Suprapubic skin (tissue), 4 donors: Measurements from ENCODE around the gene LMAN1L. TPM values are rescaled to one million over a fixed set of nuclear protein-coding genes. Genes with fewer than 3 reads are reported as not detected.
A peak's percentile ranks its signal among the peaks of the same experiment; 100 is the strongest.

Experiments
- DNase-seq, 2 donors: peaks; one replicate each; pipeline ENCODE4 v3.0.0-alpha.2; 2019; ENCODE audit warnings: low spot score in 2 of 2
- H3K27ac ChIP-seq: fragments of 200-600 bp; sonication (generic); one replicate; pipeline ENCODE4 v1.5.1; 2019
- H3K27me3 ChIP-seq: fragments of 200-600 bp; sonication (generic); one replicate; pipeline ENCODE4 v1.5.1; 2019
- H3K36me3 ChIP-seq: fragments of 200-600 bp; sonication (generic); one replicate; pipeline ENCODE4 v1.5.1; 2019
- H3K4me1 ChIP-seq: fragments of 200-600 bp; sonication (generic); one replicate; pipeline ENCODE4 v1.5.1; 2019
- H3K4me3 ChIP-seq: fragments of 200-600 bp; sonication (generic); one replicate; pipeline ENCODE4 v1.5.1; 2019; ENCODE audit warnings: mild to moderate bottlenecking
- H3K9me3 ChIP-seq: fragments of 200-600 bp; sonication (generic); one replicate; pipeline ENCODE4 v1.5.1; 2019
- CTCF ChIP-seq, 2 donors: fragments of 200-600 bp in 1 of 2; fragments of 450-650 bp in 1 of 2; sonication (generic) in 1 of 2; IDR thresholded peaks; one replicate each; pipeline ENCODE4 v1.5.1; 2016 to 2019; ENCODE audit warnings: antibody characterized with exemption in 2 of 2, mild to moderate bottlenecking in 1 of 2, moderate library complexity in 1 of 2
- EP300 ChIP-seq: sonication (generic); formaldehyde crosslinking; IDR thresholded peaks from one replicate; pipeline ENCODE4 v1.6.1; 2017; ENCODE audit warnings: antibody characterized with exemption
- POLR2A ChIP-seq, 2 donors: fragments of 450-650 bp; IDR thresholded peaks; one replicate each; pipeline ENCODE4 v1.6.1; 2017; ENCODE audit warnings: antibody characterized with exemption in 2 of 2, mild to moderate bottlenecking in 2 of 2, moderate library complexity in 2 of 2
- POLR2AphosphoS5 ChIP-seq, 3 donors: sonication (generic); formaldehyde crosslinking; IDR thresholded peaks; one replicate each; pipeline ENCODE4 v1.6.1; 2017; ENCODE audit warnings: antibody characterized with exemption in 3 of 3
- WGBS: methylation state at CpG from one replicate; pipeline ENCODE4 v1.1.5; 2018; 5-methylcytosine and 5-hydroxymethylcytosine counted together
- total RNA-seq, 4 donors: library from RNA; depleted of rRNA; stranded (reverse); fragments of >200 nt; gene quantifications; one replicate each; pipeline ENCODE4 v1.1.0, GENCODE V29; 2016

LMAN1L gene
- total RNA-seq, 4 donors from 2014 or later = 0.42 TPM; not detected in 3

- Histone ChIP-seq H3K27me3 (no peaks in the 10 kb centered on the region), H3K4me3 (no peak overlapping the region), H3K36me3 (peaks cover 52% of the 10 kb centered on the region), H3K4me1 (peaks cover 32% of the 10 kb centered on the region), H3K27ac (peak overlapping the region; percentile 70), H3K9me3 (no peaks in the 10 kb centered on the region)
- TF ChIP-seq CTCF (IDR thresholded peaks at IDR 0.05) (no peak), POLR2A (IDR thresholded peaks at IDR 0.05) (no peak), EP300 (no peak), POLR2AphosphoS5 (IDR thresholded peaks at IDR 0.05) (no peak)
- DNase-seq = peak in 1 of 2 donors; percentile 62
- 92% methylated on average over 13 of the region's 25 CpGs for WGBS
Observed at GRCh38 chr15:74798388-74799254, 14.0 kb upstream of the LMAN1L start.

- Histone ChIP-seq H3K4me1 (peaks cover 24% of the 10 kb centered on the region), H3K27ac (peak overlapping the region; percentile 70), H3K4me3 (no peak overlapping the region), H3K36me3 (peaks cover 58% of the 10 kb centered on the region), H3K9me3 (no peaks in the 10 kb centered on the region), H3K27me3 (no peaks in the 10 kb centered on the region)
- TF ChIP-seq POLR2AphosphoS5 (IDR thresholded peaks at IDR 0.05) = no peak
- TF ChIP-seq CTCF (IDR thresholded peaks at IDR 0.05) = no peak
- no peak for TF ChIP-seq POLR2A (IDR thresholded peaks at IDR 0.05)
- no peak for TF ChIP-seq EP300
- 51% methylated on average over 10 of the region's 16 CpGs for WGBS
- DNase-seq = no peak
Observed at GRCh38 chr15:74799255-74799855, 13.3 kb upstream of the LMAN1L start.

GRCh38 chr15:74799856-74800558, 12.6 kb upstream of the LMAN1L start:
- Histone ChIP-seq H3K27me3 (no peaks in the 10 kb centered on the region), H3K9me3 (no peaks in the 10 kb centered on the region), H3K36me3 (peaks cover 58% of the 10 kb centered on the region), H3K27ac (peak overlapping the region; percentile 70), H3K4me1 (peaks cover 24% of the 10 kb centered on the region), H3K4me3 (no peak overlapping the region)
- peak; percentile 85 to 89 for DNase-seq
- TF ChIP-seq POLR2AphosphoS5 (IDR thresholded peaks at IDR 0.05) = peak in 1 of 3 donors; percentile 22
- no peak for TF ChIP-seq POLR2A (IDR thresholded peaks at IDR 0.05)
- peak; percentile 96 to 98 for TF ChIP-seq CTCF (IDR thresholded peaks at IDR 0.05)
- no peak for TF ChIP-seq EP300
- WGBS = 42% methylated on average over 7 of the region's 18 CpGs

- H3K27me3 ChIP-seq = no peaks in the 10 kb centered on the region
- TF ChIP-seq POLR2A (IDR thresholded peaks at IDR 0.05) (no peak), EP300 (no peak), CTCF (IDR thresholded peaks at IDR 0.05) (no peak), POLR2AphosphoS5 (IDR thresholded peaks at IDR 0.05) (no peak)
- no peaks in the 10 kb centered on the region for H3K9me3 ChIP-seq
- H3K4me1 ChIP-seq = peaks cover 24% of the 10 kb centered on the region
- no peak overlapping the region for H3K4me3 ChIP-seq
- DNase-seq = no peak
- peaks cover 58% of the 10 kb centered on the region for H3K36me3 ChIP-seq
- 80% methylated on average over 18 of the region's 20 CpGs for WGBS
- no peak overlapping the region for H3K27ac ChIP-seq
Observed at GRCh38 chr15:74800559-74801094, 12.0 kb upstream of the LMAN1L start.
